ENCODE measurements around the gene ABCB4.

DNA sequence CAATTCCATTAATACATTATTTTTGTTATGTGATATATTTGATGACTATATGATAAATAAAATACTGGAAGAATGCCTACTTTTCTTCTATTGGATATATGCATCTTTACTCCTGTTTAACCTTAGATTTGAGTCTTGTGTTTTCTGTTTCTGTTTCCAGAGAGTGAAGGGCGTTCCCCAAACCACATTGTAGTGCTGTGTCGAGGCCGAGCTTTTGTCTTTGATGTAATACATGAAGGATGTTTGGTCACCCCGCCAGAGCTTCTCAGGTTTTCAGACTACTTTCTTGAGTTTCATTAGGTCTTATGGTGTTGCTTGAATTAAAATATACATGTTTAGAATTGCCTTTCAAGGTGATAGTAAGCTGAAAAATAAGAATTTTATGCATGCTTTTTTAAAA is 106.3 kb downstream of the ABCB4 start:
- TF ChIP-seq POLR2AphosphoS5 (IDR thresholded peaks at IDR 0.05) (no peak), POLR2A (IDR thresholded peaks at IDR 0.05) (no peak)
- TF ChIP-seq, protein P1, sequence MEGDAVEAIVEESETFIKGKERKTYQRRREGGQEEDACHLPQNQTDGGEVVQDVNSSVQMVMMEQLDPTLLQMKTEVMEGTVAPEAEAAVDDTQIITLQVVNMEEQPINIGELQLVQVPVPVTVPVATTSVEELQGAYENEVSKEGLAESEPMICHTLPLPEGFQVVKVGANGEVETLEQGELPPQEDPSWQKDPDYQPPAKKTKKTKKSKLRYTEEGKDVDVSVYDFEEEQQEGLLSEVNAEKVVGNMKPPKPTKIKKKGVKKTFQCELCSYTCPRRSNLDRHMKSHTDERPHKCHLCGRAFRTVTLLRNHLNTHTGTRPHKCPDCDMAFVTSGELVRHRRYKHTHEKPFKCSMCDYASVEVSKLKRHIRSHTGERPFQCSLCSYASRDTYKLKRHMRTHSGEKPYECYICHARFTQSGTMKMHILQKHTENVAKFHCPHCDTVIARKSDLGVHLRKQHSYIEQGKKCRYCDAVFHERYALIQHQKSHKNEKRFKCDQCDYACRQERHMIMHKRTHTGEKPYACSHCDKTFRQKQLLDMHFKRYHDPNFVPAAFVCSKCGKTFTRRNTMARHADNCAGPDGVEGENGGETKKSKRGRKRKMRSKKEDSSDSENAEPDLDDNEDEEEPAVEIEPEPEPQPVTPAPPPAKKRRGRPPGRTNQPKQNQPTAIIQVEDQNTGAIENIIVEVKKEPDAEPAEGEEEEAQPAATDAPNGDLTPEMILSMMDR (IDR thresholded peaks at IDR 0.05), result no peak

All from upper lobe of left lung (tissue), 4 donors.